ENCODE data around the gene VPS51. TPM values are rescaled to one million over a fixed set of nuclear protein-coding genes. Genes with fewer than 3 reads are reported as not detected.

Gene VPS51
- total and polyA plus RNA-seq, 2 donors: 107 to 167 TPM

GRCh38 chr11:65083834-65084597 is 12.0 kb upstream of the VPS51 start, which contains the start of the genes CDCA5 and ZFPL1:
Gene CDCA5, minus strand, starts transcription at chr11:65084040. Its CDS starts 62 bp downstream, at chr11:65083978.
Gene ZFPL1, plus strand, starts transcription at chr11:65084222. Its CDS starts 477 bp downstream, at chr11:65084699.
- WGBS: under 1% methylated on average over 79 of the region's 79 CpGs
- Histone ChIP-seq H3K27ac (ENCODE audit: low read depth) (peak within 1 kb of the TSS; percentile 98), H3K4me3 (ENCODE audit: low read depth, low read length) (peak within 1 kb of the TSS; percentile 68), H3K36me3 (ENCODE audit: insufficient read depth) (peaks cover 5% of the 10 kb centered on the region), H3K4me1 (ENCODE audit: insufficient read depth) (no peaks in the 10 kb centered on the region)
- peak; percentile 87 for DNase-seq (ENCODE audit: extremely low spot score)

GRCh38 chr11:65084598-65085375 is 11.2 kb upstream of the VPS51 start:
- Histone ChIP-seq H3K4me3 (ENCODE audit: low read depth, low read length) (peak overlapping the region; percentile 68), H3K27ac (ENCODE audit: low read depth) (peak overlapping the region; percentile 98), H3K4me1 (ENCODE audit: insufficient read depth) (no peaks in the 10 kb centered on the region), H3K36me3 (ENCODE audit: insufficient read depth) (peaks cover 5% of the 10 kb centered on the region)
- 41% methylated on average over 23 of the region's 23 CpGs for WGBS
- DNase-seq (ENCODE audit: extremely low spot score): no peak

GRCh38 chr11:65085446-65085845 is 10.6 kb upstream of the VPS51 start:
- WGBS: 91% methylated on average over 4 of the region's 4 CpGs
- Histone ChIP-seq H3K27ac (ENCODE audit: low read depth) (no peak overlapping the region), H3K4me1 (ENCODE audit: insufficient read depth) (no peaks in the 10 kb centered on the region), H3K4me3 (ENCODE audit: low read depth, low read length) (no peak overlapping the region), H3K36me3 (ENCODE audit: insufficient read depth) (peaks cover 5% of the 10 kb centered on the region)
- no peak for DNase-seq (ENCODE audit: extremely low spot score)

- Histone ChIP-seq H3K27ac (ENCODE audit: low read depth) (no peak overlapping the region), H3K4me1 (ENCODE audit: insufficient read depth) (no peaks in the 10 kb centered on the region), H3K36me3 (ENCODE audit: insufficient read depth) (peaks cover 5% of the 10 kb centered on the region), H3K4me3 (ENCODE audit: low read depth, low read length) (no peak overlapping the region)
- 90% methylated on average over 9 of the region's 9 CpGs for WGBS
- DNase-seq (ENCODE audit: extremely low spot score): no peak
Measured at GRCh38 chr11:65086809-65087208, 9.2 kb upstream of the VPS51 start.

GRCh38 chr11:65087216-65087615 is 8.8 kb upstream of the VPS51 start:
- no peaks in the 10 kb centered on the region for H3K4me1 ChIP-seq (ENCODE audit: insufficient read depth)
- H3K4me3 ChIP-seq (ENCODE audit: low read depth, low read length): no peak overlapping the region
- WGBS: 90% methylated on average over 11 of the region's 11 CpGs
- peaks cover 5% of the 10 kb centered on the region for H3K36me3 ChIP-seq (ENCODE audit: insufficient read depth)
- no peak for DNase-seq (ENCODE audit: extremely low spot score)
- no peak overlapping the region for H3K27ac ChIP-seq (ENCODE audit: low read depth)

- H3K36me3 ChIP-seq (ENCODE audit: insufficient read depth): peaks cover 5% of the 10 kb centered on the region
- H3K4me1 ChIP-seq (ENCODE audit: insufficient read depth): no peaks in the 10 kb centered on the region
- no peak overlapping the region for H3K27ac ChIP-seq (ENCODE audit: low read depth)
- WGBS: 94% methylated on average over 15 of the region's 15 CpGs
- DNase-seq (ENCODE audit: extremely low spot score): no peak
- H3K4me3 ChIP-seq (ENCODE audit: low read depth, low read length): no peak overlapping the region
Measured at GRCh38 chr11:65087827-65088226, 8.2 kb upstream of the VPS51 start.

- H3K27ac ChIP-seq (ENCODE audit: low read depth): no peak overlapping the region
- 92% methylated on average over 4 of the region's 4 CpGs for WGBS
- no peak overlapping the region for H3K4me3 ChIP-seq (ENCODE audit: low read depth, low read length)
- no peaks in the 10 kb centered on the region for H3K4me1 ChIP-seq (ENCODE audit: insufficient read depth)
- no peak for DNase-seq (ENCODE audit: extremely low spot score)
- H3K36me3 ChIP-seq (ENCODE audit: insufficient read depth): peaks cover 5% of the 10 kb centered on the region
Measured at GRCh38 chr11:65089621-65090020, 6.4 kb upstream of the VPS51 start.

- no peaks in the 10 kb centered on the region for H3K4me1 ChIP-seq (ENCODE audit: insufficient read depth)
- peaks cover 5% of the 10 kb centered on the region for H3K36me3 ChIP-seq (ENCODE audit: insufficient read depth)
- no peak for DNase-seq (ENCODE audit: extremely low spot score)
- H3K27ac ChIP-seq (ENCODE audit: low read depth): no peak overlapping the region
- H3K4me3 ChIP-seq (ENCODE audit: low read depth, low read length): no peak overlapping the region
- WGBS: 91% methylated on average over 4 of the region's 4 CpGs
Measured at GRCh38 chr11:65090628-65091027, 5.4 kb upstream of the VPS51 start.

- H3K27ac ChIP-seq (ENCODE audit: low read depth): no peak overlapping the region
- DNase-seq (ENCODE audit: extremely low spot score): no peak
- 73% methylated on average over 22 of the region's 22 CpGs for WGBS
- H3K4me3 ChIP-seq (ENCODE audit: low read depth, low read length): no peak overlapping the region
- no peaks in the 10 kb centered on the region for H3K4me1 ChIP-seq (ENCODE audit: insufficient read depth)
- H3K36me3 ChIP-seq (ENCODE audit: insufficient read depth): no peaks in the 10 kb centered on the region
Measured at GRCh38 chr11:65095427-65095826, 587 bp upstream of the VPS51 start.

- Histone ChIP-seq H3K4me3 (ENCODE audit: low read depth, low read length) (peak overlapping the region; percentile 75), H3K4me1 (ENCODE audit: insufficient read depth) (no peaks in the 10 kb centered on the region), H3K27ac (ENCODE audit: low read depth) (no peak overlapping the region), H3K36me3 (ENCODE audit: insufficient read depth) (no peaks in the 10 kb centered on the region)
- DNase-seq (ENCODE audit: extremely low spot score): no peak
- WGBS: 41% methylated on average over 8 of the region's 8 CpGs
Measured at GRCh38 chr11:65096926-65097325, 912 bp downstream of the VPS51 start.

GRCh38 chr11:65100674-65101350 is 4.8 kb downstream of the VPS51 start:
- 89% methylated on average over 6 of the region's 6 CpGs for WGBS
- H3K4me1 ChIP-seq (ENCODE audit: insufficient read depth): no peaks in the 10 kb centered on the region
- H3K4me3 ChIP-seq (ENCODE audit: low read depth, low read length): no peak overlapping the region
- no peak for DNase-seq (ENCODE audit: extremely low spot score)
- no peak overlapping the region for H3K27ac ChIP-seq (ENCODE audit: low read depth)
- peaks cover 3% of the 10 kb centered on the region for H3K36me3 ChIP-seq (ENCODE audit: insufficient read depth)

- 81% methylated on average over 8 of the region's 8 CpGs for WGBS
- Histone ChIP-seq H3K4me1 (ENCODE audit: insufficient read depth) (no peaks in the 10 kb centered on the region), H3K4me3 (ENCODE audit: low read depth, low read length) (no peak overlapping the region), H3K36me3 (ENCODE audit: insufficient read depth) (peaks cover 3% of the 10 kb centered on the region), H3K27ac (ENCODE audit: low read depth) (no peak overlapping the region)
- DNase-seq (ENCODE audit: extremely low spot score): no peak
Measured at GRCh38 chr11:65102142-65103095, 6.4 kb downstream of the VPS51 start.

GRCh38 chr11:65103476-65103875 is 7.5 kb downstream of the VPS51 start:
- no peak overlapping the region for H3K4me3 ChIP-seq (ENCODE audit: low read depth, low read length)
- no peak for DNase-seq (ENCODE audit: extremely low spot score)
- H3K27ac ChIP-seq (ENCODE audit: low read depth): no peak overlapping the region
- peaks cover 6% of the 10 kb centered on the region for H3K36me3 ChIP-seq (ENCODE audit: insufficient read depth)
- no peaks in the 10 kb centered on the region for H3K4me1 ChIP-seq (ENCODE audit: insufficient read depth)

Data from urinary bladder (tissue), 4 donors.